GM18507 (cell line): ENCODE results near the gene ACO2.
A peak's percentile ranks its signal among the peaks of the same experiment; 100 is the strongest.

ENCODE experiments used
- DNase-seq: peaks from one replicate; pipeline ENCODE4 v3.0.0; 2011; ENCODE audit warnings: low read depth; ENCODE audit not compliant: insufficient read length; ENCODE audit errors: extremely low spot score
- FAIRE-seq: peaks from 2 replicates; lab custom pipeline; 2011; peaks lifted over from hg19 to GRCh38; lab: Jason Lieb, UNC

The ACO2 gene

GRCh38 chr22:41517172-41518047, 48.5 kb downstream of the ACO2 start:
- FAIRE-seq (peak; percentile 87), DNase-seq (no peak)

- DNase-seq (no peak), FAIRE-seq (no peak)
Observed at GRCh38 chr22:41518048-41518347, 49.1 kb downstream of the ACO2 start.

- no peak for FAIRE-seq
- DNase-seq, result no peak
Observed at GRCh38 chr22:41521126-41521525, 52.2 kb downstream of the ACO2 start.

- DNase-seq (no peak), FAIRE-seq (no peak)
Observed at GRCh38 chr22:41522813-41523212, 53.9 kb downstream of the ACO2 start.

GRCh38 chr22:41523464-41524221, 54.7 kb downstream of the ACO2 start:
- no peak for FAIRE-seq
- DNase-seq, result no peak

- DNase-seq, result no peak
- FAIRE-seq, result no peak
Observed at GRCh38 chr22:41524251-41524661, 55.3 kb downstream of the ACO2 start.

- FAIRE-seq (no peak), DNase-seq (no peak)
Observed at GRCh38 chr22:41524809-41525449, 56.0 kb downstream of the ACO2 start.

- no peak for DNase-seq
- no peak for FAIRE-seq
Observed at GRCh38 chr22:41525450-41526225, 56.7 kb downstream of the ACO2 start.

- no peak for FAIRE-seq
- DNase-seq, result no peak
Observed at GRCh38 chr22:41526226-41526829, 57.4 kb downstream of the ACO2 start.

GRCh38 chr22:41526830-41527799, 58.2 kb downstream of the ACO2 start:
- peak; percentile 77 for FAIRE-seq

GRCh38 chr22:41528132-41528766, 59.3 kb downstream of the ACO2 start:
- FAIRE-seq, result no peak

More at GRCh38 chr22:41526830-41527799, 58.2 kb downstream of the ACO2 start:
- no peak for DNase-seq

GRCh38 chr22:41528938-41529561, 60.1 kb downstream of the ACO2 start:
- DNase-seq (no peak), FAIRE-seq (no peak)

More at GRCh38 chr22:41528132-41528766, 59.3 kb downstream of the ACO2 start:
- DNase-seq, result no peak

GRCh38 chr22:41530890-41531714, 62.2 kb downstream of the ACO2 start:
- no peak for DNase-seq
- FAIRE-seq, result no peak

GRCh38 chr22:41531715-41532477, 63.0 kb downstream of the ACO2 start:
- no peak for FAIRE-seq
- DNase-seq, result no peak

- DNase-seq (peak; percentile 54), FAIRE-seq (peak; percentile 77)
Observed at GRCh38 chr22:41532908-41533825, 64.2 kb downstream of the ACO2 start.
